Stomach (tissue), 9 donors: ENCODE data around the gene SSBP4. TPM values are rescaled to one million over a fixed set of nuclear protein-coding genes. Genes with fewer than 3 reads are reported as not detected.
"Not testable (repeated sequence)": the region's sequence is repeated elsewhere in the genome, so short reads cannot be mapped to it uniquely, and the experiment has no call there.

ENCODE experiments used
- DNase-seq, 2 donors: peaks; one replicate each; pipeline versions ENCODE4 v3.0.0 to v3.0.0-alpha.2; 2013 to 2019
- H3K27ac ChIP-seq, 5 donors: fragments of 200-600 bp in 4 of 5; sonication (generic) in 4 of 5; one replicate each; pipeline ENCODE4 v1.5.1; 2013 to 2019; ENCODE audit warnings: mild to moderate bottlenecking in 1 of 5, moderate library complexity in 1 of 5
- H3K27me3 ChIP-seq, 3 donors: fragments of 200-600 bp; sonication (generic); one replicate each; pipeline ENCODE4 v1.5.1; 2017 to 2019; ENCODE audit warnings: mixed run types in 1 of 3
- H3K36me3 ChIP-seq, 4 donors: fragments of 200-600 bp; sonication (generic); 1 replicate in 3 of 4; 2 replicates in 1 of 4; pipeline ENCODE4 v1.5.1; 2016 to 2019
- H3K4me1 ChIP-seq, 4 donors: fragments of 200-600 bp; sonication (generic); one replicate each; pipeline ENCODE4 v1.5.1; 2016 to 2019
- H3K4me3 ChIP-seq, 4 donors: fragments of 200-600 bp; sonication (generic) in 3 of 4; one replicate each; pipeline ENCODE4 v1.5.1; 2016 to 2019; ENCODE audit warnings: mild to moderate bottlenecking in 1 of 4
- H3K9me3 ChIP-seq, 4 donors: fragments of 200-600 bp; sonication (generic); one replicate each; pipeline ENCODE4 v1.5.1; 2016 to 2019
- EP300 ChIP-seq: sonication (generic); formaldehyde crosslinking; IDR thresholded peaks from one replicate; pipeline ENCODE4 v1.6.1; 2017; ENCODE audit warnings: antibody characterized with exemption
- POLR2A ChIP-seq, 4 donors: fragments of 450-650 bp; IDR thresholded peaks; one replicate each; pipeline ENCODE4 v1.6.1; 2016; ENCODE audit warnings: antibody characterized with exemption in 4 of 4, control low read depth in 2 of 4, mild to moderate bottlenecking in 1 of 4, moderate library complexity in 1 of 4
- POLR2AphosphoS5 ChIP-seq, 3 donors: sonication (generic); formaldehyde crosslinking; IDR thresholded peaks; one replicate each; pipeline ENCODE4 v1.6.1; 2016; ENCODE audit warnings: antibody characterized with exemption in 3 of 3
- WGBS, 5 donors: extraction: QIAGEN DNeasy Blood & Tissue Kit in 3 of 5; methylation state at CpG; one replicate each; pipeline versions ENCODE4 v1.1.5 to v1.1.7; 2013 to 2018; 5-methylcytosine and 5-hydroxymethylcytosine counted together
- intact Hi-C: fragments of 100-400 bp; cut with DNase I; formaldehyde crosslinking; loops from one replicate; pipeline ENCODE4 v1.15.1; 2023; ENCODE audit warnings: low total_unique reads
- polyA plus RNA-seq, 3 donors: library from polyadenylated mRNA; stranded (reverse); fragments of 200-250 nt; gene quantifications; one replicate each; pipeline ENCODE4 v1.2.3, GENCODE V29; 2013
- total RNA-seq, 5 donors: library from RNA; depleted of rRNA; stranded (reverse); fragments of >200 nt; gene quantifications; one replicate each; pipeline versions ENCODE4 v1.1.0 to v1.2.3, GENCODE V29; 2014 to 2016
- TF ChIP-seq, protein P1 (sequence below), 7 experiments: fragments of 450-650 bp in 4 of 7; fragments of 200-600 bp in 3 of 7; sonication (generic) in 3 of 7; IDR thresholded peaks; one replicate each; pipeline ENCODE4 v1.5.1; 2016 to 2019; ENCODE audit warnings: antibody characterized with exemption in 7 of 7, control low read depth in 2 of 7, mild to moderate bottlenecking in 1 of 7
- donor health status: healthy with polysubstance abuse.
- donor health status: Bipolar disorder and iron deficiency.
- donor health status: healthy.

Gene SSBP4
- total and polyA plus RNA-seq, 8 donors = 22.8 to 253 (median 49.2) TPM

- peak; percentile 56 to 87 for DNase-seq
- TF ChIP-seq, protein P1, sequence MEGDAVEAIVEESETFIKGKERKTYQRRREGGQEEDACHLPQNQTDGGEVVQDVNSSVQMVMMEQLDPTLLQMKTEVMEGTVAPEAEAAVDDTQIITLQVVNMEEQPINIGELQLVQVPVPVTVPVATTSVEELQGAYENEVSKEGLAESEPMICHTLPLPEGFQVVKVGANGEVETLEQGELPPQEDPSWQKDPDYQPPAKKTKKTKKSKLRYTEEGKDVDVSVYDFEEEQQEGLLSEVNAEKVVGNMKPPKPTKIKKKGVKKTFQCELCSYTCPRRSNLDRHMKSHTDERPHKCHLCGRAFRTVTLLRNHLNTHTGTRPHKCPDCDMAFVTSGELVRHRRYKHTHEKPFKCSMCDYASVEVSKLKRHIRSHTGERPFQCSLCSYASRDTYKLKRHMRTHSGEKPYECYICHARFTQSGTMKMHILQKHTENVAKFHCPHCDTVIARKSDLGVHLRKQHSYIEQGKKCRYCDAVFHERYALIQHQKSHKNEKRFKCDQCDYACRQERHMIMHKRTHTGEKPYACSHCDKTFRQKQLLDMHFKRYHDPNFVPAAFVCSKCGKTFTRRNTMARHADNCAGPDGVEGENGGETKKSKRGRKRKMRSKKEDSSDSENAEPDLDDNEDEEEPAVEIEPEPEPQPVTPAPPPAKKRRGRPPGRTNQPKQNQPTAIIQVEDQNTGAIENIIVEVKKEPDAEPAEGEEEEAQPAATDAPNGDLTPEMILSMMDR (IDR thresholded peaks at IDR 0.05) = peak in 1 of 7 experiments; percentile 15
- TF ChIP-seq EP300 = no peak
- no peak for TF ChIP-seq POLR2A (IDR thresholded peaks at IDR 0.05)
- peak; percentile 26 to 92 (median 51) for TF ChIP-seq POLR2AphosphoS5 (IDR thresholded peaks at IDR 0.05)
- peaks cover 11 to 82% (median 37%) of the 10 kb centered on the region in 4 donors for H3K4me1 ChIP-seq
- no peak overlapping the region for H3K4me3 ChIP-seq
- peaks cover 0 to 25% (median 7%) of the 10 kb centered on the region in 3 donors for H3K27me3 ChIP-seq
- peak overlapping the region in 4 of 5 donors; percentile 24 to 65 (median 62) for H3K27ac ChIP-seq
- H3K36me3 ChIP-seq = no peaks in the 10 kb centered on the region
- H3K9me3 ChIP-seq = no peaks in the 10 kb centered on the region
- intact Hi-C loops = loop anchor here (10.0 kb wide), 1 partner anchor 54 kb away; the partner anchor contains the start of gene PGPEP1
- 13 to 23% (median 17%) methylated on average over 6 of the region's 6 CpGs for WGBS, 5 donors
Observed at GRCh38 chr19:18399008-18399407, 20.2 kb upstream of the SSBP4 start.

- H3K9me3 ChIP-seq = no peaks in the 10 kb centered on the region
- H3K27me3 ChIP-seq = peaks cover 0 to 17% (median 7%) of the 10 kb centered on the region in 3 donors
- H3K27ac ChIP-seq = peak overlapping the region in 3 of 5 donors; percentile 3 to 61 (median 54)
- no peak for TF ChIP-seq POLR2AphosphoS5 (IDR thresholded peaks at IDR 0.05)
- TF ChIP-seq, protein P1 (IDR thresholded peaks at IDR 0.05) = no peak
- TF ChIP-seq EP300 = no peak
- TF ChIP-seq POLR2A (IDR thresholded peaks at IDR 0.05) = no peak
- peak in 1 of 2 donors; percentile 91 for DNase-seq
- no peaks in the 10 kb centered on the region for H3K36me3 ChIP-seq
- no peak overlapping the region for H3K4me3 ChIP-seq
- 43 to 46% (median 45%) methylated on average over 7 of the region's 7 CpGs for WGBS, 5 donors
- H3K4me1 ChIP-seq = peaks cover 11 to 72% (median 31%) of the 10 kb centered on the region in 4 donors
- intact Hi-C loops = no loop called here
Observed at GRCh38 chr19:18401580-18402112, 17.6 kb upstream of the SSBP4 start.

DNA sequence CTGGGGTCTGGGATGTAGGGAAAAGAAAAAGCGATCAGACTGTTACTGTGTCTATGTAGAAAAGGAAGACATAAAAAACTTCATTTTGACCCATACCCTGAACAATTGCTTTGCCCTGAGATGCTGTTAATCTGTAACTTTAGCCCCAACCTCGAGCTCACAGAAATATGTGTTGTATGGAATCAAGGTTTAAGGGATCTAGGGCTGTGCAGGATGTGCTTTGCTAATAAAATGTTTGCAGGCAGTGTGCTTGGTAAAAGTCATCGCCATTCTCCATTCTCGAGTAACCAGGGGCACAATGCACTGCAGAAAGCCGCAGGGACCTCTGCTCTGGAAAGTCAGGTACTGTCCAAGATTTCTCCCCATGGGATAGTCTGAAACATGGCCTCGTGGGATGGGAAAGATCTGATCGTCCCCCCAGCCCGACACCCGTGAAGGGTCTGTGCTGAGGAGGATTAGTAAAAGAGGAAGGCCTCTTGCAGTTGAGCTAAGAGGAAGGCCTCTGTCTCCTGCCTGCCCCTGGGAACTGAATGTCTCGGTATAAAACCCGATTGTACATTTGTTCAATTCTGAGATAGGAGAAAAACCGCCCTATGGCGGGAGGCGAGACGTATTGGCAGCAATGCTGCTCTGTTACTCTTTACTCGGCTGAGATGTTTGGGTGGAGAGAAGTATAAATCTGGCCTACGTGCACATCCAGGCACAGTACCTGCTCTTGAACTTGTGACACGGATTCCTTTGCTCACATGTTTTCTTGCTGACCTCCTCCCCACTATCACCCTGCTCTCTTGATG lies 16.5 kb upstream of the SSBP4 start:
- Histone ChIP-seq H3K27ac (peak overlapping the region in 4 of 5 donors; percentile 3 to 61 (median 40)), H3K4me1 (peaks cover 4 to 62% (median 21%) of the 10 kb centered on the region in 4 donors)
- H3K27me3 ChIP-seq, DNase-seq, intact Hi-C loops, H3K36me3 ChIP-seq, H3K4me3 ChIP-seq, H3K9me3 ChIP-seq: not testable (repeated sequence)
- WGBS, 5 donors = 43 to 74% (median 50%) methylated on average over 18 of the region's 18 CpGs

GRCh38 chr19:18405754-18406153 lies 13.4 kb upstream of the SSBP4 start:
- H3K36me3 ChIP-seq, DNase-seq, H3K27me3 ChIP-seq, H3K27ac ChIP-seq, H3K9me3 ChIP-seq, H3K4me3 ChIP-seq, intact Hi-C loops: not testable (repeated sequence)
- WGBS, 5 donors = 87 to 92% (median 90%) methylated on average over 10 to 11 of the region's 11 CpGs
- peaks cover 0 to 48% (median 8%) of the 10 kb centered on the region in 4 donors for H3K4me1 ChIP-seq

GRCh38 chr19:18406749-18407148 lies 12.4 kb upstream of the SSBP4 start:
- no peaks in the 10 kb centered on the region for H3K9me3 ChIP-seq
- H3K27ac ChIP-seq = no peak overlapping the region
- H3K4me1 ChIP-seq = peaks cover 0 to 39% (median 7%) of the 10 kb centered on the region in 4 donors
- WGBS, 5 donors = 90 to 95% (median 94%) methylated on average over 9 of the region's 9 CpGs
- TF ChIP-seq EP300 (no peak), POLR2A (IDR thresholded peaks at IDR 0.05) (no peak), POLR2AphosphoS5 (IDR thresholded peaks at IDR 0.05) (no peak)
- TF ChIP-seq, protein P1 (IDR thresholded peaks at IDR 0.05) = no peak
- no peaks in the 10 kb centered on the region for H3K27me3 ChIP-seq
- no peak for DNase-seq
- no peak overlapping the region for H3K4me3 ChIP-seq
- intact Hi-C loops = no loop called here
- no peaks in the 10 kb centered on the region for H3K36me3 ChIP-seq
